GM18520 (cell line): ENCODE measurements around the gene CARD18.

Source experiments
- ATAC-seq: cut with Tn5 transposase; IDR thresholded peaks from one replicate; pipeline ENCODE4 v1.9.1; 2021; ENCODE audit not compliant: unreplicated experiment

The CARD18 gene

GRCh38 chr11:105139669-105140068 lies at the start of gene CARD18:
Gene CARD18 (minus strand): TSS chr11:105139769. CDS start chr11:105139726, 43 bp downstream.
- ATAC-seq, result no peak

- no peak for ATAC-seq
Measured at GRCh38 chr11:105183987-105184386, 44.4 kb upstream of the CARD18 start.

- ATAC-seq, result no peak
Measured at GRCh38 chr11:105183426-105183825, 43.9 kb upstream of the CARD18 start.

GRCh38 chr11:105181521-105181920 lies 42.0 kb upstream of the CARD18 start:
- ATAC-seq, result no peak

- no peak for ATAC-seq
Measured at GRCh38 chr11:105181100-105181499, 41.5 kb upstream of the CARD18 start.

GRCh38 chr11:105179542-105180278 lies 40.1 kb upstream of the CARD18 start:
- ATAC-seq, result no peak

- ATAC-seq, result no peak
Measured at GRCh38 chr11:105177658-105178057, 38.1 kb upstream of the CARD18 start.

GRCh38 chr11:105168457-105168856 lies 28.9 kb upstream of the CARD18 start:
- no peak for ATAC-seq

- ATAC-seq, result no peak
Measured at GRCh38 chr11:105167244-105167643, 27.7 kb upstream of the CARD18 start.

- no peak for ATAC-seq
Measured at GRCh38 chr11:105164208-105164607, 24.6 kb upstream of the CARD18 start.

- ATAC-seq, result no peak
Measured at GRCh38 chr11:105162506-105162905, 22.9 kb upstream of the CARD18 start.

GRCh38 chr11:105158436-105158835 lies 18.9 kb upstream of the CARD18 start:
- no peak for ATAC-seq

- no peak for ATAC-seq
Measured at GRCh38 chr11:105156720-105157119, 17.2 kb upstream of the CARD18 start.

- ATAC-seq, result no peak
Measured at GRCh38 chr11:105156231-105156630, 16.7 kb upstream of the CARD18 start.

GRCh38 chr11:105155679-105156078 lies 16.1 kb upstream of the CARD18 start:
- no peak for ATAC-seq

- ATAC-seq, result no peak
Measured at GRCh38 chr11:105153392-105153791, 13.8 kb upstream of the CARD18 start.

GRCh38 chr11:105152560-105152959 lies 13.0 kb upstream of the CARD18 start:
- ATAC-seq, result no peak

- no peak for ATAC-seq
Measured at GRCh38 chr11:105152021-105152512, 12.5 kb upstream of the CARD18 start.

GRCh38 chr11:105149477-105149876 lies 9.9 kb upstream of the CARD18 start:
- no peak for ATAC-seq

- ATAC-seq, result no peak
Measured at GRCh38 chr11:105148241-105148640, 8.7 kb upstream of the CARD18 start.

GRCh38 chr11:105144887-105145286 lies 5.3 kb upstream of the CARD18 start:
- no peak for ATAC-seq

- ATAC-seq, result no peak
Measured at GRCh38 chr11:105142167-105142566, 2.6 kb upstream of the CARD18 start.

GRCh38 chr11:105137286-105137685 lies 2.3 kb downstream of the CARD18 start:
- no peak for ATAC-seq
